HepG2 (cell line): ENCODE results near the gene TDG. TPM values are rescaled to one million over a fixed set of nuclear protein-coding genes. Genes with fewer than 3 reads are reported as not detected.

Experiments used
- ARNT2 ChIP-seq: sonication (generic); formaldehyde crosslinking; IDR thresholded peaks from 2 replicates; pipeline ENCODE4 v1.8.0; 2022; ENCODE audit warnings: mild to moderate bottlenecking, low read depth, missing genetic modification reagents, moderate library complexity
- ASH2L ChIP-seq: fragments of 300-600, 200-600 bp; sonication (generic); IDR thresholded peaks from 2 replicates; pipeline ENCODE4 v1.7.0; 2017; ENCODE audit warnings: low read depth, mild to moderate bottlenecking, moderate library complexity, mixed read lengths, low read length; ENCODE audit not compliant: insufficient read length
- CTCF ChIP-seq: sonication (generic); formaldehyde crosslinking; IDR thresholded peaks from 2 replicates; pipeline ENCODE4 v1.5.0; 2020; ENCODE audit warnings: mild to moderate bottlenecking, missing genetic modification reagents, moderate library complexity
- FOXJ3 ChIP-seq: sonication (generic); formaldehyde crosslinking; IDR thresholded peaks from 2 replicates; pipeline ENCODE4 v1.4.0; 2020; ENCODE audit warnings: missing genetic modification reagents, mild to moderate bottlenecking, borderline replicate concordance
- RNF219 ChIP-seq: sonication (generic); formaldehyde crosslinking; IDR thresholded peaks from 2 replicates; pipeline ENCODE4 v1.5.0; 2020; ENCODE audit warnings: mild to moderate bottlenecking, missing genetic modification reagents
- SP2 ChIP-seq: sonication (generic); formaldehyde crosslinking; IDR thresholded peaks from 2 replicates; pipeline ENCODE4 v1.5.1; 2020; ENCODE audit warnings: mild to moderate bottlenecking, missing genetic modification reagents
- SRY ChIP-seq: sonication (generic); formaldehyde crosslinking; IDR thresholded peaks from 2 replicates; pipeline ENCODE4 v1.8.0; 2022; ENCODE audit warnings: mild to moderate bottlenecking, missing genetic modification reagents
- TFDP2 ChIP-seq: sonication (generic); formaldehyde crosslinking; IDR thresholded peaks from 2 replicates; pipeline ENCODE4 v1.4.0; 2020; ENCODE audit warnings: missing genetic modification reagents
- ZFP62 ChIP-seq: sonication (generic); formaldehyde crosslinking; IDR thresholded peaks from 2 replicates; pipeline ENCODE4 v1.4.0; 2020; ENCODE audit warnings: missing genetic modification reagents
- ZMYM2 ChIP-seq: sonication (generic); formaldehyde crosslinking; IDR thresholded peaks from 2 replicates; pipeline ENCODE4 v1.8.0; 2022; ENCODE audit warnings: mild to moderate bottlenecking, missing genetic modification reagents
- ZNF44 ChIP-seq: sonication (generic); formaldehyde crosslinking; IDR thresholded peaks from 2 replicates; pipeline ENCODE4 v1.5.1; 2020; ENCODE audit warnings: mild to moderate bottlenecking, missing genetic modification reagents
- ZNF441 ChIP-seq: sonication (generic); formaldehyde crosslinking; IDR thresholded peaks from 2 replicates; pipeline ENCODE4 v1.7.0; 2021; ENCODE audit warnings: missing genetic modification reagents, borderline replicate concordance
- ZNF503 ChIP-seq: sonication (generic); formaldehyde crosslinking; IDR thresholded peaks from 2 replicates; pipeline ENCODE4 v1.4.0; 2020; ENCODE audit warnings: missing genetic modification reagents
- ZNF567 ChIP-seq: sonication (generic); formaldehyde crosslinking; IDR thresholded peaks from 2 replicates; pipeline ENCODE4 v1.8.1; 2023; ENCODE audit warnings: mild to moderate bottlenecking, missing genetic modification reagents, borderline replicate concordance
- ZNF572 ChIP-seq: sonication (generic); formaldehyde crosslinking; IDR thresholded peaks from 2 replicates; pipeline ENCODE4 v1.5.1; 2020; ENCODE audit warnings: mild to moderate bottlenecking, missing genetic modification reagents
- ZNF616 ChIP-seq: sonication (generic); formaldehyde crosslinking; IDR thresholded peaks from 2 replicates; pipeline ENCODE4 v1.5.0; 2020; ENCODE audit warnings: low read depth, mild to moderate bottlenecking, missing genetic modification reagents
- ZNF652 ChIP-seq: IDR thresholded peaks from 2 replicates; pipeline ENCODE4 v1.6.1; 2016; ENCODE audit warnings: low read depth, borderline replicate concordance
- ZNF773 ChIP-seq: sonication (generic); formaldehyde crosslinking; IDR thresholded peaks from 2 replicates; pipeline ENCODE4 v1.4.0; 2020; ENCODE audit warnings: missing genetic modification reagents, borderline replicate concordance
- ZSCAN25 ChIP-seq: sonication (generic); formaldehyde crosslinking; IDR thresholded peaks from 2 replicates; pipeline ENCODE4 v1.8.0; 2022; ENCODE audit warnings: mild to moderate bottlenecking, missing genetic modification reagents
- polyA plus RNA-seq, 8 experiments: library from polyadenylated mRNA; depleted of rRNA in 3 of 8; stranded (reverse) in 7 of 8; unstranded in 1 of 8; fragments of >200 nt; fragmentation: Illumina TruSeq in 4 of 8; extraction: Trizol in 4 of 8; gene quantifications; 2 replicates each; pipeline versions ENCODE4 v1.2.1 to v1.2.3, GENCODE V29; 2011 to 2016; ENCODE audit warnings: low read depth in 4 of 8, missing spikeins in 1 of 8, mixed read lengths in 1 of 8; ENCODE audit not compliant: insufficient read depth in 1 of 8
- total RNA-seq, 5 experiments: library from RNA; depleted of rRNA; stranded (reverse); fragments of >200 nt; fragmentation: Illumina TruSeq; extraction: Trizol; gene quantifications; 2 replicates each; pipeline ENCODE4 v1.2.3, GENCODE V29; 2016; ENCODE audit warnings: low read depth in 1 of 5
- TF ChIP-seq, protein P1 (sequence below): sonication (generic); formaldehyde crosslinking; IDR thresholded peaks from 2 replicates; pipeline ENCODE4 v1.4.0; 2020; ENCODE audit warnings: mild to moderate bottlenecking, missing genetic modification reagents

The TDG gene
- total and polyA plus RNA-seq, 2 of the 13 experiments (the other 11 are each of a cell fraction or from before 2014, with no cell fraction given): 14.2 to 19.5 TPM

DNA sequence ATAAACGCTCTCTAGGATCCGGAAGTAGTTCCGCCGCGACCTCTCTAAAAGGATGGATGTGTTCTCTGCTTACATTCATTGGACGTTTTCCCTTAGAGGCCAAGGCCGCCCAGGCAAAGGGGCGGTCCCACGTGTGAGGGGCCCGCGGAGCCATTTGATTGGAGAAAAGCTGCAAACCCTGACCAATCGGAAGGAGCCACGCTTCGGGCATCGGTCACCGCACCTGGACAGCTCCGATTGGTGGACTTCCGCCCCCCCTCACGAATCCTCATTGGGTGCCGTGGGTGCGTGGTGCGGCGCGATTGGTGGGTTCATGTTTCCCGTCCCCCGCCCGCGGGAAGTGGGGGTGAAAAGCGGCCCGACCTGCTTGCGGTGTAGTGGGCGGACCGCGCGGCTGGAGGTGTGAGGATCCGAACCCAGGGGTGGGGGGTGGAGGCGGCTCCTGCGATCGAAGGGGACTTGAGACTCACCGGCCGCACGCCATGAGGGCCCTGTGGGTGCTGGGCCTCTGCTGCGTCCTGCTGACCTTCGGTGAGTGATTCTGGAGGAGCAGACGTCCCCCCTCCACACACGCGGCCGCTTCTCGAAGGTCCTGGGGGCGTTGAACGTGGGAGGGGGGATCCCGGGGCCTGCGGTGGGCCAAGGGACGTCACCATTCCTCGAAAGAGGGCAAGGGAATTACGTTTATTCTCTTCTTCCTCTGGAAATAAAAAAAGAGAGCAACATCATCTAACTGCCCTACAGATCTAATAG is 35.5 kb upstream of the TDG start, which contains the start of gene HSP90B1 (continued):
- peak; percentile 86 for TF ChIP-seq TFDP2
- no peak for TF ChIP-seq ZNF773 (CRISPR knock-in tag)
- TF ChIP-seq CTCF (CRISPR knock-in tag): no peak
- TF ChIP-seq ZNF44 (CRISPR knock-in tag): no peak; the same call in 1 of the 2 replicates
- TF ChIP-seq, protein P1, sequence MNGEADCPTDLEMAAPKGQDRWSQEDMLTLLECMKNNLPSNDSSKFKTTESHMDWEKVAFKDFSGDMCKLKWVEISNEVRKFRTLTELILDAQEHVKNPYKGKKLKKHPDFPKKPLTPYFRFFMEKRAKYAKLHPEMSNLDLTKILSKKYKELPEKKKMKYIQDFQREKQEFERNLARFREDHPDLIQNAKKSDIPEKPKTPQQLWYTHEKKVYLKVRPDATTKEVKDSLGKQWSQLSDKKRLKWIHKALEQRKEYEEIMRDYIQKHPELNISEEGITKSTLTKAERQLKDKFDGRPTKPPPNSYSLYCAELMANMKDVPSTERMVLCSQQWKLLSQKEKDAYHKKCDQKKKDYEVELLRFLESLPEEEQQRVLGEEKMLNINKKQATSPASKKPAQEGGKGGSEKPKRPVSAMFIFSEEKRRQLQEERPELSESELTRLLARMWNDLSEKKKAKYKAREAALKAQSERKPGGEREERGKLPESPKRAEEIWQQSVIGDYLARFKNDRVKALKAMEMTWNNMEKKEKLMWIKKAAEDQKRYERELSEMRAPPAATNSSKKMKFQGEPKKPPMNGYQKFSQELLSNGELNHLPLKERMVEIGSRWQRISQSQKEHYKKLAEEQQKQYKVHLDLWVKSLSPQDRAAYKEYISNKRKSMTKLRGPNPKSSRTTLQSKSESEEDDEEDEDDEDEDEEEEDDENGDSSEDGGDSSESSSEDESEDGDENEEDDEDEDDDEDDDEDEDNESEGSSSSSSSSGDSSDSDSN (CRISPR knock-in tag): 0 out of 2 replicates have a peak, but pooled peaks have one; percentile 62
- TF ChIP-seq SRY (CRISPR knock-in tag): peak; percentile 94
- no peak; the same call in 1 of the 2 replicates for TF ChIP-seq ZNF503 (CRISPR knock-in tag)
- 0 out of 2 replicates have a peak, but pooled peaks have one; percentile 13 for TF ChIP-seq ZNF616 (CRISPR knock-in tag)
- no peak for TF ChIP-seq ZNF572
- no peak for TF ChIP-seq FOXJ3
- no peak for TF ChIP-seq RNF219 (CRISPR knock-in tag)
- no peak for TF ChIP-seq ZNF567
- TF ChIP-seq ZFP62 (CRISPR knock-in tag): no peak
- no peak; the same call in 1 of the 2 replicates for TF ChIP-seq ZNF652
- TF ChIP-seq ZNF441 (CRISPR knock-in tag): peak; percentile 74; the same call in 1 of the 2 replicates
- TF ChIP-seq ZMYM2 (CRISPR knock-in tag): peak; percentile 56
- TF ChIP-seq SP2 (CRISPR knock-in tag): peak; percentile 83
- peak; percentile 81 for TF ChIP-seq ARNT2 (CRISPR knock-in tag)
- TF ChIP-seq ASH2L: no peak
- no peak; the same call in 1 of the 2 replicates for TF ChIP-seq ZSCAN25 (CRISPR knock-in tag)
